ENCODE data around the gene PFAS. TPM values are rescaled to one million over a fixed set of nuclear protein-coding genes. Genes with fewer than 3 reads are reported as not detected.
A peak's percentile ranks its signal among the peaks of the same experiment; 100 is the strongest.

The PFAS gene
- total RNA-seq, 1 experiment from 2014 or later: 54.7 TPM

DNA sequence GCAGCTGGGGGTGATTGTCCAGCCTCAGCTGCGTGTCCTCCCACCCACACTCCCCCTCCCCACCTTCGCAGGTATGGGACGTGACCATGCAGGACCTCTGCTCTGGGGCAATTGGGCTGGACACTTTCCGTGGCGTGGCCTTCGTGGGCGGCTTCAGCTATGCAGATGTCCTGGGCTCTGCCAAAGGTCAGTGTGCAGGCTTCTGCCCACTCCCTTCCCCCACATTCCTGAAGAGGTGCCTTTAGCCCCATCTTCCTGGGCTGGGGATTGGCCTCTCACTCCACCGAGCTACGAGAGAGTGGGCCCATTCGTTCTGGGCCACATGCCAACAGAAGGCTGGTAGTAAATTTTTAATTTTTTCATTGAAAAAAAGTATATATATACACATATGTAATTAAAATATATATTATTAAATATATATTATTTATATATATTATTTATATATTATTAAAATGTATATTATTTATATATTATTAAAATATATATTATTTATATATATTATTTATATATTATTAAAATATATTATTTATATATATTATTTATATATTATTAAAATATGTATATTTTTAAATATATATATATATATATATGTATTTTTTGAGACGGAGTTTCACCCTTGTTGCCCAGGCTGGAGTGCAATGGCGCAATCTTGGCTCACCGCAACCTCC, 18.5 kb downstream of the PFAS start:
- no peak for DNase-seq (ENCODE audit: extremely low read depth, low read depth)

DNA sequence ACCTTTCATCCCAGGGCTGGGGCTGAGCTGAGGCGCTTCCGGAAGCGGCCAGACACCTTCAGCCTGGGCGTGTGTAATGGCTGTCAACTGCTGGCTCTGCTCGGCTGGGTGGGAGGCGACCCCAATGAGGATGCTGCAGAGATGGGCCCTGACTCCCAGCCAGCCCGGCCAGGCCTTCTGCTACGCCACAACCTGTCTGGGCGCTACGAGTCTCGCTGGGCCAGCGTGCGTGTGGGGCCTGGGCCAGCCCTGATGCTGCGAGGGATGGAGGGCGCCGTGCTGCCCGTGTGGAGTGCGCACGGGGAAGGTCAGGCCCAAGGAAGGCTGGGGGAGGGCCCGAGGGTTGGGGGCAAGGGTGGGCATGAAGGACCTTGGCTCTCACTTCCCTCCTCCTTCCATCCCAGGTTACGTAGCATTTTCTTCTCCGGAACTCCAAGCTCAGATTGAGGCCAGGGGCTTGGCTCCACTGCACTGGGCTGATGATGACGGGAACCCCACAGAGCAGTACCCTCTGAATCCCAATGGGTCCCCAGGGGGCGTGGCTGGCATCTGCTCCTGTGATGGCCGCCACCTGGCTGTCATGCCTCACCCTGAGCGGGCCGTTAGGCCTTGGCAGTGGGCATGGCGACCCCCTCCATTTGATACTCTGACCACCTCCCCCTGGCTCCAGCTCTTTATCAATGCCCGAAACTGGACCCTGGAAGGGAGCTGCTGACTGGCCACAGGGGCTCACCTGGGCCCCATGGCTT, 19.6 kb downstream of the PFAS start:
- no peak for DNase-seq (ENCODE audit: extremely low read depth, low read depth)

DNA sequence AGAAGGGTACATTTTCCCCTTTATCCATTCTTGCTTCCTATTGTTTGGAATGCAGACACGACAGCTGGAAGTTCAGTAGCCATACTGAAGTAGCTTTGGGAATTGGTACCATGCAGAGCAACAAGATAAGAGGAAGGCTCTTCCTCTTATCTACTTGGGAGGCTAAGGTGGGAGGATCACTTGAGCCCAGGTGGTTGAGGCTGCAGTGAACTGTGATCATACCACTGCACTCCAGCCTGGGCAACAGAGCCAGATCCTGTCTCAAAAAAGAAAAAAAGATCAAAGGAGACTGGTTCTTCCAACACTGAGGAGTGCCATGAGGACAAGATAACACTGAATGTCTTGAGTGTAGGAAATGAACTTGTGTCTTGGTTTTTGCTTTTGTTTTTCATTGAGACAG, 23.3 kb downstream of the PFAS start:
- DNase-seq (ENCODE audit: extremely low read depth, low read depth): no peak

DNA sequence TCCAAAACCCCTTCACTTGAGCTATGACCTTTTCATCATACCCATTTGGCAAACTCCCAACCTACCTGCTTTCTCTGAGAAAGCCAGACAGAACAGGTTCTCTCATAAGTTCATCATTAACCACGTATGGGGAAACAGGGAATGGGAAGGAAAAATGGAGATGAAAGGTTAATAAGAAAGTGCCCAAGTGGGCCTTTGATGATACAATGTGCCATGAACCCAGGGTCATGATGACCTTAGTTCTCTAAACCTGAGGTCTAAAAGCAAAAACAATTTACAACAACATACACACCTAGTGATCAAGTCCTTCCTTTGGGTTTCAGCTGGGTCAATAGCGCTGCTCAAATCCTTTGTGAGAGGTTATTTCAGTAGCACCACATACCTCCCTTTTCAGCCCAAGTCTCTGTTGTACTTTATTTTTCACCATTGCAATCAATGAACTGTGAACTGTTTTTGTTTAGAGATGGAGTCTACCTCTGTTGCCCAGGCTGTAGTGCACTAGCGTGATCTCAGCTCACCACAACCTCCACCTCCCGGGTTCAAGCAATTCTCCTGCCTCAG, 24.9 kb downstream of the PFAS start:
- no peak for DNase-seq (ENCODE audit: extremely low read depth, low read depth)

DNA sequence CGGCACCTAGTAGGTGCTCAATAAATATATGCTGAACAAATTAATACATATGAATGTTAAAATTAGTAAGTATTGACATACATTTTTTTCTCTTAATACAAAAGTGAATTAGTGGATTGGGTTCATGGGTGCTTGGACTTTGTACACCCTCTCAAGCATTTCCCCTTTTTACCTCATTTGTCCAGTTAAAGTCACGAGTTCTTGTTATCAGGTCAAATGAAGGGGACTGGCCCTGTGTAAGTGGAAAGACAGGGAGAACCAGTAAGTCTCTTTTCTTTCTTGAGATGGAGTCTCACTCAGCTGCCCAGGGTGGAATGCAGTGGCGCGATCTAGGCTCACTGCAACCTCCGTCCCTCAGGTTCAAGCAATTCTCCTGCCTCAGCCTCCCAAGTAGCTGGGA, 25.7 kb downstream of the PFAS start:
- no peak for DNase-seq (ENCODE audit: extremely low read depth, low read depth)

DNA sequence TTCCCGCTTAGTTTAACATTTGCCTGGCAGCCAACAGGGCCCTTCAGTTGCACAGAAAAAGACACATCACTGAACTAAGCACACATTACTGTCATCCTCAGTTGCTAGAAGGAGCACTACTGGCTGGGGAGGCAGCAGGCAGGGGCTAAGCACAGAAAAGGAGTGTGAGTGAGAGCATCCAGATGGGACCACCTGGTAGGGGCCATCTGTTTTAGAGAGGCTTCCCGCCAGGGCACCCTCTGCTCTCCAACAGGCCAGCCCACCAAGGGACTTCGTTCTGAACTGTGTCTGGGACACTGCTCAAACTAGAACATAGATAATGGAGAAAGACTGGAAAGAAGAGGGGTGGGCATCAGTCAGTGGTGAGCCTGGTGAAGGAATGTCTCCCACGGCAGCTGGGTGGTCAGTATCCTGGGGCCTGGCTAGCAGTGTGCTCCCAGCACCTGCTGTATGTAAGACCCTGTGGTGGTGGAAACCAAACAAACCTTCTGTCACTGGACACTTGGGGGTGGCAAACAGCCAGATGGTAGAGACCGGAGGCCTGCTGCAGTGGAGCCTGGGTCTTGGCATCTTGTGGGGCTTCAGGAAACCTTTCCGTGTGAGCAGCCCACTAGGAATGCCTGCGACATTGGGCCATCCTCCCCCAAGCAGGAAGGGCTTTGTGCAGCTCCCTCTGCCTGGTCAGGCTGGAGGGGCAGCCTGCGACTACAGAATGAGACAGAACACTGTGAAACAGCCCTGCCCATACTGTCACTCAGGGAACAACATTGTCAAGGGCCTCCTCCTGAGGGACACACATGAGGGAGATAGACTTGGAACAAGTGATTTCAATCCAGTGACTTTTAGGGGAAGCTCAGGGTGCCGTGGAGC, 26.6 kb downstream of the PFAS start:
- DNase-seq (ENCODE audit: extremely low read depth, low read depth): no peak

DNA sequence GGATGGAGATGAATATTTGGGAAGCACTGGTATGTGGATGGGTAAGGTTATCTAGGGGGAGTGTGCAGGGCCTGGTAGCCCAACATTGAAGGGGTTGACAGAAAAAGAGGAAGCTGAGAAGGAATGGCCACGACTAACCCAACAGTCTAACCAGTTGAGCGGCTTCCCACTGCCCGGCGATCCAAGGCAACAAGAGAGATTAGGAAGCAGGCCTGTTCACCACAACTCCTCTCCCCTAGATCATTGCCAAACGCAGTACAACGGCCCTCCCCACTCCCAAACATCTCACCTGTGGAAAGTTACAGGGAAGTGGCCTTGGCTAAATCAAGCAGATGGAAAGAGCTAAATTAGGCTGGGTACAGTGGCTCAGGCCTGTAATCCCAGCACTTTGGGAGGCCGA, 28.2 kb downstream of the PFAS start:
- no peak for DNase-seq (ENCODE audit: extremely low read depth, low read depth)

DNA sequence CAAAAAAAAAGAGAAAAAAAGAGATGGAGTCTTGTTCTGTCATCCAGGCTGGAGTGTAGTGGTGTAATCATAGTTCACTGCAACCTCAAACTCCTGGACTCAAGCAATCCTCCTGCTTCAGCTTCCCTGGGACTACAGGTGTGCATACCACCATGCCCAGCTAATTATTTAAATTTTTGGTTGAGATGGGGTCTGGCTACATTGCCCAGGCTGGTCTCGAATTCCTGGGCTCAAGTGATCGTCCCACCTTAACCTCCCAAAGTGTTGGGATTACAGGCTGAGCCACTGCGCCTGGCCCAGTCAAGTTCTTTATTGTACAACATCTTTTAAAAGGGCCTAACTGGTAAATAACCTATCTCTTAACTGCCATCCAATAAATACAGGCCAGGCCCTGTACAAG, 33.3 kb downstream of the PFAS start:
- DNase-seq (ENCODE audit: extremely low read depth, low read depth): no peak

DNA sequence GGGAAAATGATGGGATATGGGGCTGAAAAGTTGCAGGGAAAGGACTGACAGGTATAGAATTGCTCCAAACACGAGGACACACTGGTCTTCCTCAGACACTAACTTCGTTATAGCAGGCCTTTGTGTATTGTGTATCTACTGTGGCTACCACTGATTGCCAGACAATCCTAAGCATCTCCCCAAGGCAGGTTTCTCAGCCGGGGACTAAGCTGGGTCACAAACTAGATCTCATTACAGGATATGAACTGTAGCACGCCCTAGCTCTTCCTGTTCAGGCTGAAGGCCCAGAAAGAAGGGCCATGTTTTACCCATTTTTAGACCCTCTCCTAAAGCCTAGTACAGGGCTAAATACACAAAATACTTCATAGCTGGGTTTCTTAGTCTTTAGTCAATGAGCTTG, 34.3 kb downstream of the PFAS start:
- no peak for DNase-seq (ENCODE audit: extremely low read depth, low read depth)

DNA sequence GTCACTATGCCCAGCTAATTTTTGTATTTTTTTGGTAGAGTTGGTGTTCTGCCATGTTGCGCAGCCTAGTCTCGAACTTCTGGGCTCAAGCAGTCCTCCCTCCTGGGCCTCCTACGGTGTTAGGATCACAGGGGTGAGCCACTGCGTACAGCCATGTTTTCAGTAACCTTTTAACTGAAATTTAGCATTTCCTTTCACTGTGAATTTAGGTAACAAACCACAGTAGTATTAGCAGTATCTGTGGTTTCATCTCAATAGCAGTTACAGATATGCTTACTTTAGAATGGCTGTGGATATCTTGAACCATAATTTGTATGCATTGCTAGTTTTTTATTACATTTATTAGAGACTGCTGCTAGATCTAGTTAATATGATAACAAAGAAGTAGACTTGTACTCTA, 35.0 kb downstream of the PFAS start:
- DNase-seq (ENCODE audit: extremely low read depth, low read depth): no peak

DNA sequence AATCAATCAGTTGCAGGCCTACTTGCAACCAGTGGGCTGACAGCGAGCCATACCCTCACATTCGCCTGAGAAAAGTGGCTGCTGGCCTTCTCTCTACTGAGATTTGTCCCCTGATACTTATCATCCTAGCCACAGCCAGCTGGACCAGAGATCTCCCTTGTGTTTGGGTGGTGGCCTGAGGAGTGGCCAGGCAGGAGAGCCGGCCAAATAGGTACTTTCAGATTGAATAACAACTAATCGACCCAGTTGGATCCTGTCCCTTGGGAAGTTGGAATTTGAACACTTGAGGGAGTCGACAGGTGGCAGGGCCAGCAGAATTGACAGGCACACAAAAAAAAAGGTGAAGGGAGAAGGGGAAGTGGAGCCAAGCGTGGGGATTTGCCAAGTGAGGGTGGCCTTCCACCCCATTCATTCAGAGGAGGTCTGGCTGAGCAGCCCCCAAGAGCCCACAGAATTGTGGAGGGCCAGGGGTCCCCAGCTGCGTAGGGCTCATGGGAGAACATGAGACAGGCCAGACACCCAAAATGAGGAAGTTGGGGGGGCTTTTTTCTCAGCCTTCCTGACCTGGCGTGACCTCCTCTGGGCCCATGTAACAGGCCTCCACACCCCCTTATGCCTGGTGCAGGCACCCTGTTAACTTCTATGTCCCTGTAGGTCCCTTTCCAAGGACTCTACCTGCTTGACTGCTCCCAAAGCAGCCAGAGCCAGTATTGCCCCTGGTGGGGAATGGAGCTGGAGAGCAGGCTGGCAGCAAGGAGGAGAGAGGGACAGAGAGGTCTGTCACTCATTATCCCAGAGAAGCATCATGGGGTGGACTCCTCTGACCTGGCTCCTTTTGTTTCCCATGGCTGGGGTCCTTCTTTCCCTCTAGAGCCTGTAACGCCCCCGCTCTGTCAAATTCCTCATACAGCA, 36.4 kb downstream of the PFAS start:
- DNase-seq (ENCODE audit: extremely low read depth, low read depth): no peak

DNA sequence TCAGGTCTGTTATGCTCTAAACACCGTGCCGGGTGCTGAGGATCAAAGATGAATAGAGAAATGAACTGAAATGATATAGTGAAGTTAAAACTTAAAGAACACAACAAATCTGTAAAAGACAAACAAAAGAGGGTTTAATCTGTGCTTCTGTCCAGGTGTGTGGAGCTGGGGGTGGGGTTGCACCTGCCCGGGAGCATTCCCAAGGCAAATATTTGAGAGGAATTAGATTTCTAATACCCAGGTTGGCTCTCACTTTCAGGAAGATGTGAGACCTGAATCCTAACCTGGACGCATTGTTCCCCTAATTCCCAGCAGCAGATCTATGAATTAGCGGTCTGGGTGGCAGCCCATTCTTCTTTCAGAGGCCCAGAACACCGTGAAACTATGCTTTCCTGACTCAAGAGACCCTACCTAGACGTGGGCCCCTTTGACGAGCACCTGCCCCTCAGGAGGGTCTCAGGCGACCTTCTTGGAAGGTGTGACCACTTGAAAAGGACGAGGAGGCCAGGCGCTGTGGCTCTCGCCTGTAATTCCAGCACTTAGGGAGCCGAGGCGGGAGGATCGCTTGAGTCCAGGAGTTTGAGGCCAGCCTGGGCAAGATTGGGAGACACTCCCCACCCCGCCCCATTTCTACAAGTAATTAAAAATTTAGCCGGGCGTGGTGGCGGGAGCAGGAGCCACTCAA, 38.7 kb downstream of the PFAS start:
- DNase-seq (ENCODE audit: extremely low read depth, low read depth): no peak

DNA sequence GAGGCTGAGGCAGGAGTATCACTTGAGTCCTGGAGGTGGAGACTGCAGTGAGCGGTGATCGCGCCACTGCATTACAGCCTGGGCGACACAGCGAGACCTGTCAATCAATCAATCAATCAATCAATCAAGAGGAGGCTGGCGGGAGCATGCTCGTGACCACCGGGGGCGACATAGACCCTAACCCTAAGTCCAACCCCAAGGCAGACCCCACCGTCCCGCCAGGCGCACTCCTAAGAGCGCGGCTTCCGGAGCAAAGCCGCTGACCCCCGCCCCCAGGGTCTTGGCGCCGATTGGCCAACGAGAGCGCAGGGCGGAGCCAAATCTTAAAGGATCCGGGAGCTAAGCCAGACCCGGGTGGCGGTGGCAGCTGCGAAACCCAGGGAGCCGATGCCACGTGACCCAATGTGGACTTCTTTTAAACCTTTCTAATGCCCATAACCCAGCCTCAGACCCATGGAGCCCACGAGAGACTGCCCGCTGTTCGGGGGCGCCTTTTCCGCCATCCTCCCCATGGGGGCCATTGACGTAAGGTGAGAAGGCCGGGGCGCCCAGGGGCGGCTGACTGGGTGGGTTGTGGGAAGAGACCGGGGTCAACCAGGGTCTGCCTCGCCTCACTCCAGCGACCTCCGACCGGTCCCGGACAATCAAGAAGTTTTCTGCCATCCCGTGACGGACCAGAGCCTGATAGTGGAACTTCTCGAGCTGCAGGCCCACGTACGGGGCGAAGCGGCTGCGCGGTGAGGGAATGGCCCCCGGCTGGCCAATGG, 39.4 kb downstream of the PFAS start, which contains the start of gene RANGRF:
RANGRF (plus strand) TSS at position 335 of the 767 bp plus-strand sequence; CDS start at position 454, 119 bp downstream.
- peak; percentile 76 for DNase-seq (ENCODE audit: extremely low read depth, low read depth)

DNA sequence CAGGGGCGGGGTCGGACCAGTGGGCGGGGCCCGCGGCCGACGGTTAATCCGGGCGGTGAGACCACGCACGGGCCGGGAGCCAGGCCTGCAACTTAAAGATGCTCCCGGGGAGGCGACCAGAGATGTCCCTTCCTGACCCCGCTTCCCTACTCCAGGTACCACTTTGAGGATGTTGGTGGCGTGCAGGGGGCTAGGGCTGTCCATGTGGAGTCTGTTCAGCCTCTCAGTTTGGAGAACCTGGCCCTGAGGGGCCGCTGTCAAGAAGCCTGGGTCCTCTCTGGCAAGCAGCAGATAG, 40.0 kb downstream of the PFAS start:
- no peak for DNase-seq (ENCODE audit: extremely low read depth, low read depth)

DNA sequence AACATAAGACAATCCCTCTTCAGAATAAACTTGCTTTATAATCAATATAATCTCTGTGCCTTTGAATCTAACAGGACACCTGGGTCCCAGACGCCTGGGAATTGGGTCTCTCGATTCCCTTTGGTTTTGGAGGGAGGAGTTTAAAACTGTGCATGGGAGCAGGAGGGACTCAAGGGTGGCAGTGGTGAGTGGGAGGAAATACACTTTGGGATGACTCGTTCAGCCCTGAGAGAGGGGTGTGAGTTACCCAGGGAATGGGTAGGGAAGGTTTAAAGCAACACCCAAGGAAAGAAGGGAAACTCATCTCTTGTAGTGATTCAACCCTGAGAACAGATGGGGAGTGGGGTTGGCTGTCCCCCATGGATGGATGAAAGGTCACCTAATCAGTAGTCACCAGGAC, 41.0 kb downstream of the PFAS start:
- no peak for DNase-seq (ENCODE audit: extremely low read depth, low read depth)

DNA sequence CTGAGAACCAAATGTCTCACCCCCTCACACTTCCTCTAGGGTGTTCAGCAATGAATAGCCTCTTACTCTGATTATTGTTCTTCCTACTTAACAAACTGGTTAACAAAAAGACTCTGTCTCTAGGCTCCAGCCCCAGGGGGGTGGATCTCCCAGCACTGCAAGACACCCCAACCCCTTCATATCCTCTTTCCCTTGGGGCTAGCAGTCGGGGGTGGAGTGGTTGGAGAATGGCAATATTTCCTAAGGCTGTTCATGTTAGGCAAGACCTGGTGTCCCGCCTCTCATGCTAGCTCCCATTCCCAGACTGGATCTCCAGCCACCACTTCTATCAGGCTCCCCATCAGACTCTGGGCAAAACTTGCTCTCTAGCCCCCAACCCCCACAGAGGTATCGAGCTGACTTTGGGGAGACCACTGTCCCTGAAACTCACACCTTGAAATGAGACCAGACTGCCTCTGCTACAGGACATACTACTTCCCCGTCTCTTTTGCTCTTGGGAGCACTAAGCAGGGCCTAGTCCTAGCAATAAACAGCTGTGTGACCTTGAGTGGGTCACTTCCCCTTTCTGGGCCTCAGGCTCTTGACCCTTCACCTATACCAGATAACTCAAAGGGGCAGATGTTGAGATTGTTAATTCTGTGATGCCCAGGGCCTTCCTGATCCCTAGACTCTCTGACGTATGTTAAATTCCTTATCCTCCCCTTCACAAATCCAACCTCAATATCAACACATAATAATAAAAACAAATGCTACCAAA, 43.7 kb downstream of the PFAS start:
- no peak for DNase-seq (ENCODE audit: extremely low read depth, low read depth)

DNA sequence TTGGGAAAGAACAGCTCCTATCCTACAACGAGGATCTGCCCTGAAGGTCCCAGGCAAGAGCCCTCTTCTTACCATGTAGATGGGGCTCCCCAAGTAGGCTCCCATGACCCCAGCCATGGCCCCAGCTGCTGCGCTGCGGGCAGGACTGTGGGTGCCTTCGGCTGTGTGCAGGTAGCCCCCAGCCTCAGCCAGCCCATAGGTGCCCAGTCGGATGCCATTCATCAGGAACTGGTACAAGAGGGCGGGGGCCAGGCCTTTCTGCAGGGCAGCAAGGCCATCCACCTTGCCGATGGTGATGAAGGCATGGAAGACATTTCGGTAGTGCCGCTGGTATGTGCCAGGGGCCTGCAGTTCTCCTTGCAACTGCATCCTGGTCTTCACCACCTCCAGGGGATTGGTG, 45.3 kb downstream of the PFAS start:
- DNase-seq (ENCODE audit: extremely low read depth, low read depth): no peak

DNA sequence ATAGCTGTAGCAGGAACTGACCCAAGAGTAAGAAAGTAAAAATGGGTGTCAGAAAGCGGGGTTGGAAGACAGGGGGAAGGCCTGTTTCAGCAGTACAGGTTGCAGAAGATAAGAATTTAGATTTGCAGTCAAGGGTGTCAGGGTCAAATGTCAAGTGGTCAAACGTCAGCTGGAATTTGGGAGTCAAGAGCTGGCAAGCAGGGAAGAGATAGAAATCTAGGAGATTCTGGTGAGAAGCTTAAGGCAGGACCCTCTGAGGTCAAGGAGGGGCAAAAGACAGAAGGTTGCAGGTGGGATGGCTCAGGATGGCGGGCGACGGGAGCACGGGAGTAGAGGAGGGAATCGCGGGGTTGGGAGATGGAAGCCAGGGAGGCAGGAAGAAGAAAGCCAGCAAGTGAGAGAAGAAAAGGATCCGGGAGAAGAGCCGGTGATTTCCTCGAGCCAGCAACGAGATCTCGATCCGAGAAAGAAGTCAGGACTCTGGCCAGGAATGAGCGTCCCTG, 45.8 kb downstream of the PFAS start:
- no peak for DNase-seq (ENCODE audit: extremely low read depth, low read depth)
